ENCODE results near the gene GOLGA5.

Gene GOLGA5

GRCh38 chr14:92880851-92881250, 86.7 kb downstream of the GOLGA5 start:
- no peak for DNase-seq

DNA sequence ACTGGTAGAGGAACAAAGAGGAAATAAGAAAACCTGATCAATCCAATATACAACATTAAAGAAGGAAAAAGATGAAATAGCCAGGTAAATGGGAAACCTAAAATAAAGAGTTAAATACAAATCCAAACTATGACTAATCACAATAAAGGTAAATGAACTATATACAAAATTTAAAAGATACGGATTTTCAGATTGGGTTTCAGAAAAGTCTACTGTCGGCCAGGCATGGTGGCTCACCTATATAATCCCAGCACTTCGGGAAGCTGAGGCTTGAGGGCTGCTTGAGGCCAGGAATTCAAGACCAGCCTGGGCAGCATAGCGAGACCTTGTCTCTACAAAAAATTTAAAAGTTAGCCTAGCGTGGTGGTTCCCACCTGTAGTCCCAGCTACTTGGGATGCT, 89.0 kb downstream of the GOLGA5 start:
- no peak for DNase-seq

DNA sequence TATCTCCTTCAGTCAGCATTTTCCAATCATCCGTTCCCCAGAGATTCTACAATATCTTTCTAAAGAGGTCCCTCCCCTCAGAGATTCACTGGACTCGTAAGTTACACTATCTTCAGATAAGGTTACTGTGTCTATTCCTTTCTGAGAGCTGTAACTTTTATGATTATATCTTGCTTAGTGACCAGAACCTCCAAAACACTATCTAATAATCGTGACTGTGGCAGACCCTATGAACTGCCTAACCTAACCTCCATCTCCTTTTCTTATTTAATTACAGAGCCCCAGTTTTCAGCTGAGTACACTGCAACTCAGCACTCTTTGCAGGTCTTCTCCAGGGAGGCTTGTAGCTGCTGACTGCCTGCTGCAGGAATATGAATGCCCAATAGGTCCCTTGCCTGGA, 90.3 kb downstream of the GOLGA5 start:
- DNase-seq, result no peak

GRCh38 chr14:92885279-92886061, 91.4 kb downstream of the GOLGA5 start:
- DNase-seq, result no peak

DNA sequence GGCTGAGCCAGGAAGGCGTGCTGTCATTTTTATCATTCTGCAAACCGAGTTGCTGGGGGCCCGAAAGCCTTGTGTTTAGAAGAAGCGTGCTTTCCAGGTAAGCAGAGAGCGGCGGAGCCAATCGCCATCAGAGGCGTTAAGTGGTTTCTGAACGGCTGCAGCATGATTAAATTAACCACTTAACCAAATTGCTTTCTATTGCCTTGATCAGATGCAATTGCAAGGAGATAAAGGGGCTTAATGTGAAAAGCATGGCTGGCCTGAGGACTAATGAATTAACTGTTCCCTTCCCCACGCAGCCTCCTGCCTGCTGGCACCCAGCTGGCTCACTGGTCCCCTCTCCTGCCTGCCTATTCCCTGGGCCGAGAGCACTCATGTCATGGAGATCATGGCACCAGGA, 92.2 kb downstream of the GOLGA5 start:
- no peak for DNase-seq

- DNase-seq, result no peak
Measured at GRCh38 chr14:92887157-92887556, 93.1 kb downstream of the GOLGA5 start.

- DNase-seq, result no peak
Measured at GRCh38 chr14:92888896-92889295, 94.8 kb downstream of the GOLGA5 start.
